ENCODE measurements around the gene TCTA. TPM values are rescaled to one million over a fixed set of nuclear protein-coding genes. Genes with fewer than 3 reads are reported as not detected.

TCTA gene
- total RNA-seq, 1 donor from 2014 or later, result 23.5 TPM

- DNase-seq (ENCODE audit: low spot score), result no peak
These were observed 2.0 kb upstream of the TCTA start for GRCh38 chr3:49410066-49410845.

- no peak for DNase-seq (ENCODE audit: low spot score)
These were observed 1.2 kb upstream of the TCTA start for GRCh38 chr3:49410846-49411534.

GRCh38 chr3:49411535-49411967 is 672 bp upstream of the TCTA start:
- no peak for DNase-seq (ENCODE audit: low spot score)

GRCh38 chr3:49412632-49413337 is 562 bp downstream of the TCTA start:
- no peak for DNase-seq (ENCODE audit: low spot score)

- DNase-seq (ENCODE audit: low spot score), result no peak
These were observed 1.1 kb downstream of the TCTA start for GRCh38 chr3:49413338-49413734.

- DNase-seq (ENCODE audit: low spot score), result no peak
These were observed 2.5 kb downstream of the TCTA start for GRCh38 chr3:49414753-49415152.

- no peak for DNase-seq (ENCODE audit: low spot score)
These were observed 3.8 kb downstream of the TCTA start for GRCh38 chr3:49415931-49416601.

GRCh38 chr3:49416867-49417266 is 4.6 kb downstream of the TCTA start:
- DNase-seq (ENCODE audit: low spot score), result no peak

GRCh38 chr3:49417516-49418120 is 5.4 kb downstream of the TCTA start:
- DNase-seq (ENCODE audit: low spot score), result no peak

- no peak for DNase-seq (ENCODE audit: low spot score)
These were observed 9.7 kb downstream of the TCTA start for GRCh38 chr3:49421890-49422378.

- no peak for DNase-seq (ENCODE audit: low spot score)
These were observed 10.4 kb downstream of the TCTA start, which contains the start of gene AMT for GRCh38 chr3:49422379-49423248. Gene AMT (minus strand): TSS chr3:49422473. CDS start chr3:49422450, 23 bp downstream.

- no peak for DNase-seq (ENCODE audit: low spot score)
These were observed 12.6 kb downstream of the TCTA start for GRCh38 chr3:49424816-49425215.

GRCh38 chr3:49427586-49427985 is 15.4 kb downstream of the TCTA start:
- no peak for DNase-seq (ENCODE audit: low spot score)

- DNase-seq (ENCODE audit: low spot score), result no peak
These were observed 16.5 kb downstream of the TCTA start for GRCh38 chr3:49428752-49429080.

- DNase-seq (ENCODE audit: low spot score), result no peak
These were observed 22.5 kb downstream of the TCTA start for GRCh38 chr3:49434731-49435130.

GRCh38 chr3:49445391-49445790 is 33.2 kb downstream of the TCTA start:
- no peak for DNase-seq (ENCODE audit: low spot score)

GRCh38 chr3:49453621-49454020 is 41.4 kb downstream of the TCTA start:
- DNase-seq (ENCODE audit: low spot score), result no peak

- no peak for DNase-seq (ENCODE audit: low spot score)
These were observed 42.2 kb downstream of the TCTA start for GRCh38 chr3:49454458-49454857.

GRCh38 chr3:49454898-49455681 is 42.9 kb downstream of the TCTA start:
- no peak for DNase-seq (ENCODE audit: low spot score)
